Sigmoid colon (tissue), 7 donors: Measurements from ENCODE around the gene RND3. TPM values are rescaled to one million over a fixed set of nuclear protein-coding genes. Genes with fewer than 3 reads are reported as not detected.

Experiments
- DNase-seq: peaks from one replicate; pipeline ENCODE4 v3.0.0-alpha.2; 2019
- H3K27ac ChIP-seq, 4 donors: fragments of 200-600 bp; sonication (generic); one replicate each; pipeline ENCODE4 v1.5.1; 2016 to 2019; ENCODE audit warnings: mild to moderate bottlenecking in 1 of 4
- H3K27me3 ChIP-seq, 3 donors: fragments of 200-600 bp; sonication (generic); one replicate each; pipeline ENCODE4 v1.5.1; 2019; ENCODE audit warnings: mild to moderate bottlenecking in 1 of 3
- H3K36me3 ChIP-seq, 4 donors: fragments of 200-600 bp; sonication (generic); one replicate each; pipeline ENCODE4 v1.5.1; 2016 to 2019
- H3K4me1 ChIP-seq, 4 donors: fragments of 200-600 bp; sonication (generic); one replicate each; pipeline ENCODE4 v1.5.1; 2017 to 2019
- H3K4me3 ChIP-seq, 4 donors: fragments of 200-600 bp; sonication (generic); one replicate each; pipeline ENCODE4 v1.5.1; 2017 to 2019; ENCODE audit warnings: mild to moderate bottlenecking in 2 of 4, moderate library complexity in 1 of 4
- H3K9me3 ChIP-seq, 4 donors: fragments of 200-600 bp in 3 of 4; sonication (generic) in 3 of 4; one replicate each; pipeline versions ENCODE4 v1.5.1 to v1.6.1; 2013 to 2019
- EP300 ChIP-seq, 4 donors: sonication (generic); formaldehyde crosslinking; IDR thresholded peaks; one replicate each; pipeline ENCODE4 v1.6.1; 2017; ENCODE audit warnings: antibody characterized with exemption in 4 of 4
- POLR2A ChIP-seq, 2 donors: fragments of 450-650 bp; IDR thresholded peaks; one replicate each; pipeline ENCODE4 v1.6.1; 2016; ENCODE audit warnings: antibody characterized with exemption in 2 of 2, mild to moderate bottlenecking in 2 of 2, moderate library complexity in 2 of 2
- POLR2AphosphoS5 ChIP-seq, 4 donors: sonication (generic); formaldehyde crosslinking; IDR thresholded peaks; one replicate each; pipeline ENCODE4 v1.6.1; 2017; ENCODE audit warnings: antibody characterized with exemption in 4 of 4
- WGBS, 2 donors: extraction: QIAGEN DNeasy Blood & Tissue Kit; methylation state at CpG; one replicate each; pipeline ENCODE4 v1.1.7; 2013; 5-methylcytosine and 5-hydroxymethylcytosine counted together
- intact Hi-C: fragments of 100-400 bp; cut with DNase I; formaldehyde crosslinking; loops from one replicate; pipeline ENCODE4 v1.15.1; 2023
- polyA plus RNA-seq, 3 donors: library from polyadenylated mRNA; stranded (reverse); fragments of 200-250 nt; gene quantifications; one replicate each; pipeline ENCODE4 v1.2.3, GENCODE V29; 2013
- total RNA-seq, 4 donors: library from RNA; depleted of rRNA; stranded (reverse); fragments of >200 nt; gene quantifications; one replicate each; pipeline ENCODE4 v1.1.0, GENCODE V29; 2016
- TF ChIP-seq, protein P1 (sequence below), 4 experiments: fragments of 450-650 bp in 3 of 4; fragments of 200-600 bp in 1 of 4; IDR thresholded peaks; one replicate each; pipeline ENCODE4 v1.5.1; 2016 to 2019; ENCODE audit warnings: antibody characterized with exemption in 4 of 4, mild to moderate bottlenecking in 3 of 4, moderate library complexity in 2 of 4
- donor health status: healthy with polysubstance abuse.
- donor health status: Bipolar disorder and iron deficiency.
- donor health status: healthy.

Gene RND3
- total and polyA plus RNA-seq, 7 donors, result 22.3 to 171 (median 31.3) TPM

DNA sequence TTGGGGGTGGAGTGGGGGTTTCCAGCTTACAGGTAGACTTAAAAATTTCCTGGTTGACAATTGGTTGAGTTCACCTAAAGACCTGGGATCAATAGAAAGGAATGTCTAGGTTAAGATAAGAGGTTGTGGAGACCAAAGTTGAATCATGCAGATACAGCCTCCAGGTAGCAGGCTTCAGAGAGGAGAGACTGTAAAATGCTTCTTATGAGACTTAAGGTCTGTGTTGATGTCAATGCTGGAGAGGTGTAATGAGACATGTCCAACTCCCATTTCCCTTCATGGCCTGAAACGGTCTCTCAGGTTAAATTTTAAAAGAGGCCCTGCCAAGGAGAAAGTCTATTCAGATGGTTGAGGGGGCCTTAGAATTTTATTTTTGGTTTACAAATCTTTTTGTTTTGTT is 38.5 kb upstream of the RND3 start:
- TF ChIP-seq POLR2A (IDR thresholded peaks at IDR 0.05), result no peak
- TF ChIP-seq POLR2AphosphoS5 (IDR thresholded peaks at IDR 0.05), result no peak
- no peak for TF ChIP-seq EP300 (IDR thresholded peaks at IDR 0.05)
- Histone ChIP-seq H3K27me3 (no peaks in the 10 kb centered on the region), H3K4me3 (no peak overlapping the region), H3K27ac (peak overlapping the region in 1 of 4 donors; percentile 46), H3K36me3 (no peaks in the 10 kb centered on the region), H3K9me3 (no peaks in the 10 kb centered on the region), H3K4me1 (peaks cover 0 to 14% (median 2%) of the 10 kb centered on the region in 4 donors)
- intact Hi-C loops, result no loop called here
- 47 to 69% methylated on average over 1 of the region's 1 CpG for WGBS, 2 donors
- DNase-seq, result no peak

DNA sequence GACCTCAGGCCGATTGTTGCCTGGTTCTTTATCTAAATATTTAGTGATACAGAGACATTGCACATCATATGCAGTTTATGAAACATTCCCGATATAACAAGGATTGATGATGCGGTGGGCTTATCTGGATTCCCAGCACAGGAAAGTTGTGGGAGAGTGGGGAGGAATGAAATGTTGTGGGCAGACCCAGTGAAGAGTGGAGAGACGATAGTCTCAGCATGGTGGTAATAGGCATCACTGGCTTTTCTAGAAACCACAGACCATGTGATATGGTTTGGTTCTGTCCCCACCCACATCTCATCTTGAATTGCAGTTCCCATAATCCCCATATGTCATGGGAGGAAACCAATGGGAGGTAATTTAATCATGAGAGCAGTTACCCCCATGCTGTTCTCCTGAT is 34.8 kb upstream of the RND3 start:
- intact Hi-C loops, result no loop called here
- Histone ChIP-seq H3K36me3 (no peaks in the 10 kb centered on the region), H3K4me1 (peaks cover 0 to 21% (median 8%) of the 10 kb centered on the region in 4 donors), H3K27me3 (no peaks in the 10 kb centered on the region), H3K9me3 (no peaks in the 10 kb centered on the region), H3K27ac (no peak overlapping the region), H3K4me3 (no peak overlapping the region)
- no peak for DNase-seq
- WGBS, 2 donors, result 91% methylated on average over 4 of the region's 4 CpGs
- TF ChIP-seq EP300 (IDR thresholded peaks at IDR 0.05) (no peak), POLR2A (IDR thresholded peaks at IDR 0.05) (no peak), POLR2AphosphoS5 (IDR thresholded peaks at IDR 0.05) (no peak)

DNA sequence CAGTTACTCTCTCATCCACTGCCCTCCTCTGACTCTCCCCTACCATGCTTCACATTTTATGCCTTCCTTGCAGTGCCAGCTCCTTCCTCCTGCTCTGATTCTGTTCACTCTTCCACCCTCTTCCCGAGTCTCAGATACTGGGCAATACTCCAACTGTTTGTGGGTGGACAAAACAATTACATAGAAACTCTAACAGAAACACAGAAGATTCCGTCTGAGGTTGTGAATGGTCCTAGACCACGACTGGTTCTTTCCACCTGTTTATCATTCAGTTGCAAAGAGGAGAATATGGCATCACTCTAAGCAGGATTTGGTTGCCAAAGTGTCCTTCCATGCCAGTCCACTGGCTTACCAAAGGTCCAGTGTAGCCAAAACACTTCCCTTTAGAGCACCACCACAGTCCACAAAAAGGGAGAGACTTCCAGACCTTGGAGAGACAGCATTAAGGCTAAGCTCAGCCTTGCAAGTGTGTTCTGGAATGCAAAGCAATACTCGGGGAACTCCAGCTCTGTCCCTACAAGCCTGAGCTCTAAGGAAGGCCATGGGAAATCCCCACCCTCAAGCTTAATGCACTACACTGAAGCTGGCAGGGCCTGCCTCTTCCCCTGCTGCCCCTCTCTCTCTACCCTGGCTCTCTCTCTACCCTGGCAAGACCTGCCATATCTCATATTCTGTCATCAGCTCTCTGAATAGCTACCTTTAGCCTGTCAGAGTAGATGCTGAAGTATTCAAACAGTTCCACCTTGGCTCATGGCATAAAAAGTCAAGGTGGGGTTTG is 33.6 kb upstream of the RND3 start:
- TF ChIP-seq POLR2AphosphoS5 (IDR thresholded peaks at IDR 0.05) (no peak), EP300 (IDR thresholded peaks at IDR 0.05) (no peak), POLR2A (IDR thresholded peaks at IDR 0.05) (no peak)
- H3K4me1 ChIP-seq, result peaks cover 0 to 21% (median 6%) of the 10 kb centered on the region in 4 donors
- H3K9me3 ChIP-seq, result no peaks in the 10 kb centered on the region
- DNase-seq, result no peak
- H3K27ac ChIP-seq, result no peak overlapping the region
- intact Hi-C loops, result no loop called here
- no peaks in the 10 kb centered on the region for H3K27me3 ChIP-seq
- no peak overlapping the region for H3K4me3 ChIP-seq
- H3K36me3 ChIP-seq, result no peaks in the 10 kb centered on the region
- 63 to 66% methylated on average over 4 of the region's 4 CpGs for WGBS, 2 donors

DNA sequence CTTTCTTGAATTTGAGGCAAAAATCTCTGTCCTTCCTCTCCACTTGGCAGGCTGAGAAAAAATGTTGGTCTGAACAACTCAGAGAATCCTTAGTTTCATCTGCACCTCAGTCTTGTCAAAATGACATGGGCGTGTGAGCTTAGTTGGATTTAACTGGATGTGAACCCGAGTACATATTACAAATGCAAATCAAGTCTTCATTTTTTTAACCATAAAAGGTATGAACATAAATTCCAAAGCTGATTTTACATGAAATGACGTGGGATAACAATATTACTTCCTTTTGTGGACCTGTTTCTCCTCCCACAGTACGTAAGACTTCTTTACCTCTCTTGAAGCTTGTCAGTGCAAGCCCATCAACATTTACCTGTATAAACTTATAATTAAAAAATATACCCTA is 32.6 kb upstream of the RND3 start:
- no peaks in the 10 kb centered on the region for H3K36me3 ChIP-seq
- H3K4me1 ChIP-seq, result peaks cover 0 to 21% (median 6%) of the 10 kb centered on the region in 4 donors
- no peak overlapping the region for H3K4me3 ChIP-seq
- no peaks in the 10 kb centered on the region for H3K27me3 ChIP-seq
- intact Hi-C loops, result no loop called here
- TF ChIP-seq EP300 (IDR thresholded peaks at IDR 0.05) (no peak), POLR2AphosphoS5 (IDR thresholded peaks at IDR 0.05) (no peak)
- TF ChIP-seq, protein P1, sequence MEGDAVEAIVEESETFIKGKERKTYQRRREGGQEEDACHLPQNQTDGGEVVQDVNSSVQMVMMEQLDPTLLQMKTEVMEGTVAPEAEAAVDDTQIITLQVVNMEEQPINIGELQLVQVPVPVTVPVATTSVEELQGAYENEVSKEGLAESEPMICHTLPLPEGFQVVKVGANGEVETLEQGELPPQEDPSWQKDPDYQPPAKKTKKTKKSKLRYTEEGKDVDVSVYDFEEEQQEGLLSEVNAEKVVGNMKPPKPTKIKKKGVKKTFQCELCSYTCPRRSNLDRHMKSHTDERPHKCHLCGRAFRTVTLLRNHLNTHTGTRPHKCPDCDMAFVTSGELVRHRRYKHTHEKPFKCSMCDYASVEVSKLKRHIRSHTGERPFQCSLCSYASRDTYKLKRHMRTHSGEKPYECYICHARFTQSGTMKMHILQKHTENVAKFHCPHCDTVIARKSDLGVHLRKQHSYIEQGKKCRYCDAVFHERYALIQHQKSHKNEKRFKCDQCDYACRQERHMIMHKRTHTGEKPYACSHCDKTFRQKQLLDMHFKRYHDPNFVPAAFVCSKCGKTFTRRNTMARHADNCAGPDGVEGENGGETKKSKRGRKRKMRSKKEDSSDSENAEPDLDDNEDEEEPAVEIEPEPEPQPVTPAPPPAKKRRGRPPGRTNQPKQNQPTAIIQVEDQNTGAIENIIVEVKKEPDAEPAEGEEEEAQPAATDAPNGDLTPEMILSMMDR (IDR thresholded peaks at IDR 0.05), result no peak
- WGBS, 2 donors, result 57 to 69% methylated on average over 4 of the region's 4 CpGs
- H3K9me3 ChIP-seq, result no peaks in the 10 kb centered on the region
- DNase-seq, result no peak
- no peak overlapping the region for H3K27ac ChIP-seq

DNA sequence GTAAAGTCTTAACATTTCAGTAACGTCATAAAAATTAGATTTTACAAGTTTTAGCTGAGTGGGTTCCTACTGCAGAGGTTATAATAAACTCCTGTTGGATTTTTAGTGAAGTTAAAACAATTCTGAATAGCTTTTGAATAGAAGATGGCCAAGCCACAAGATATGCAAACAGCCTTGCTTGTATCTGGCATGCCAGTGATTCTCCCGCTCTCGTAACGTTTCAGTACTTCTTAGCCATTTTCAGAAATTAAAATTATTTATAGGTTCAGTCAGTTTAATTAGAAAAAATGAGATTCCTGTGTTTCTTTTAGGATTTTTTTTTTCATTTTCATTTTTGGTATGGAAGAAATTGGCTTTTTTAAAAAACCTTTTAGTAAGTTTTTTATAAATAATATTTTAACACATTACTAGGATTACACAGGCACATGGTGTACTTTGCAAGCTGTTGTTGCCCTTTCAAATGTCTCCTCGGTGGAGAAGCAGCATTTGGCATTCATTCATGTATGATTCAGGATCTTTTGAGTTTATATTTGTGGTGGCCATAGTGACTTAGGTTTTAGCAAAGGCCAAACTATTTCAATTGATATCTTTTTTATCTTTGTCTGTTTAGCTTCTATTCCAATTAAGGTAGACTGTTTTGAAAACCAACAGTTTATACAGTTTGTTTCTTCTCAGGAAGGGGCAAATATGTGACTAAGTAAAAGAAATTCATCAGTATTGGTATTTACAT is 30.6 kb upstream of the RND3 start:
- Histone ChIP-seq H3K9me3 (no peaks in the 10 kb centered on the region), H3K27ac (peak overlapping the region in 3 of 4 donors; percentile 31 to 68 (median 38)), H3K27me3 (no peaks in the 10 kb centered on the region), H3K36me3 (no peaks in the 10 kb centered on the region), H3K4me3 (no peak overlapping the region), H3K4me1 (peaks cover 0 to 21% (median 6%) of the 10 kb centered on the region in 4 donors)
- WGBS, 2 donors, result 75% methylated on average over 5 of the region's 5 CpGs
- TF ChIP-seq, protein P1 (IDR thresholded peaks at IDR 0.05), result no peak
- no peak for TF ChIP-seq EP300 (IDR thresholded peaks at IDR 0.05)
- no peak for TF ChIP-seq POLR2A (IDR thresholded peaks at IDR 0.05)
- TF ChIP-seq POLR2AphosphoS5 (IDR thresholded peaks at IDR 0.05), result no peak
- intact Hi-C loops, result no loop called here
- no peak for DNase-seq

DNA sequence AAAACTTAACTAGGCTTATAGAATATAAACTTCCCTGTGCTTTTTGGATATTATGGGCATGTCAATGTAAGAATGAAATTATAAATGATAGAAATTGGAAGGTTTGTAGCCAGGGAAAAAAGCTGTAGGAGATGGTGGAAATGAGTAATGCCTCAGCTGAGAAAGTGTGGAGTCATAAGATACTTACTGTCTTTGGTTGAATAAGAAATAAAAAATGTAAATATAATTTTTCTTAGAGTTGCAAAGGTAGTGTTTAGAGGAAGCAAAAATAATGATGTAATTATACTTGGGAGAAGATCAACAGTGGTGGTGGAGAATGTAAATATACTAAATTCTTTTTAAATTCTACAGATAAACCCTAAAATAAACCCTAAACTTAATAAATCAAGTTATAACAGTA is 26.2 kb upstream of the RND3 start:
- no peak for DNase-seq
- H3K4me1 ChIP-seq, result peaks cover 0 to 7% (median 3%) of the 10 kb centered on the region in 4 donors
- peak overlapping the region in 1 of 4 donors; percentile 57 for H3K27ac ChIP-seq
- H3K36me3 ChIP-seq, result no peaks in the 10 kb centered on the region
- intact Hi-C loops, result no loop called here
- H3K9me3 ChIP-seq, result no peaks in the 10 kb centered on the region
- no peak overlapping the region for H3K4me3 ChIP-seq
- H3K27me3 ChIP-seq, result no peaks in the 10 kb centered on the region
- TF ChIP-seq POLR2A (IDR thresholded peaks at IDR 0.05), result no peak
- TF ChIP-seq, protein P1 (IDR thresholded peaks at IDR 0.05), result no peak
- TF ChIP-seq POLR2AphosphoS5 (IDR thresholded peaks at IDR 0.05), result no peak
- no peak for TF ChIP-seq EP300 (IDR thresholded peaks at IDR 0.05)
